ENCODE data around the gene SYNE3. TPM values are rescaled to one million over a fixed set of nuclear protein-coding genes. Genes with fewer than 3 reads are reported as not detected.

SYNE3 gene
- total and polyA plus RNA-seq, 9 of the 15 experiments (the other 6 are each of a cell fraction or from before 2014, with no cell fraction given), result 0.04 to 3.1 (median 0.55) TPM

DNA sequence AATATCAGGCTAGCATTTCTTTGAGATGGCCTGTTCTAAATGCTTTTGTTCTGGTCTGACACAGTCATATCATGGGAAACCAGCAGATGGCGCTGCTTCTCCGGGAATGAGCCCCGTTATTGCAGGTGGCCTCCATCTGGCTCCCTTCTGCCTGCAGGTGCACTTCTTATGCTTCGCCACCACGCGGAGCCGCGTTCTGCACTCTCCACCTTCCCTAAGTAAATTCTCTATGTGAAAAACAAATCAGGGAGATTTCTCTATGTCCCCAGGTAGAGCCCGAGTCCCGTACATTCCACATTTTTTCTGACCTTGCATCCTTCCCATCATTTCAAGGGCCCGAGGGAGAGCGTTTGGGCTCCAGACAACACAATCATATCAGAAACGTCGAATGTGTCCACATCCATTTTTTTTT, 44.6 kb upstream of the SYNE3 start:
- H3K36me3 ChIP-seq (ENCODE audit: control insufficient read depth, insufficient read depth, low read length), result no peaks in the 10 kb centered on the region
- peak; percentile 87 for FAIRE-seq
- no peaks in the 10 kb centered on the region for H3K9me3 ChIP-seq (replicated peaks; ENCODE audit: control insufficient read depth, insufficient read depth, low read depth, low read length)
- in situ Hi-C loops (cut with MboI) (loop anchor here (25.0 kb wide), 2 partner anchors 701 to 851 kb away; partner anchors contain the start of gene BDKRB1), intact Hi-C loops (cut with micrococcal nuclease) (loop anchor here (1.0 to 10.0 kb wide), 7 partner anchors 46 to 864 kb away; partner anchors contain the start of gene TCL1B)
- no peaks in the 10 kb centered on the region for H4K20me1 ChIP-seq (replicated peaks; ENCODE audit: control insufficient read depth, insufficient read depth, low read length)
- H3K9ac ChIP-seq (ENCODE audit: insufficient read depth in 1 of 2, low read depth in 2 of 2, low read length in 2 of 2), result no peak overlapping the region
- peak; percentile 74 to 85 (median 80) for DNase-seq (ENCODE audit: extremely low read depth in 1 of 4, low spot score in 3 of 4)
- ChIA-PET CTCF (ENCODE audit: low intra/inter-chr PET ratio) (interaction anchor here (0.6 to 2.2 kb wide), 4 partner anchors 37 to 433 kb away, joined by 3 to 18 read pairs (median 6); no protein-coding TSS in a partner anchor), POLR2A (no interaction called here)
- no peaks in the 10 kb centered on the region for H3K79me2 ChIP-seq (ENCODE audit: control insufficient read depth, insufficient read depth, low read length)
- H3K4me1 ChIP-seq (replicated peaks in 1 of 2; ENCODE audit: control insufficient read depth in 2 of 2, insufficient read depth in 2 of 2, low read length in 2 of 2), result no peaks in the 10 kb centered on the region; a peak in 1 of 5 replicates
- BruUV-seq (replicated peaks), result no TSS peak
- H3K27me3 ChIP-seq (ENCODE audit: control insufficient read depth in 2 of 2, insufficient read depth in 2 of 2, low read length in 2 of 2), result 0 out of 5 replicates have a peak, but pooled peaks cover 0 to 12% of the 10 kb centered on the region in 2 experiments
- 0% methylated on average over 11 of the region's 14 CpGs for WGBS (ENCODE audit: insufficient coverage, low coverage, missing lambda C conversion rate)
- no peak overlapping the region for H3K27ac ChIP-seq (ENCODE audit: extremely low read depth, low read depth, low read length)
- no peaks in the 10 kb centered on the region for H3K9me1 ChIP-seq (ENCODE audit: control insufficient read depth, insufficient read depth, low read length)
- no peak overlapping the region for H3K4me3 ChIP-seq
- ATAC-seq, result peak; percentile 98
- H2AFZ ChIP-seq (ENCODE audit: low read depth, low read length), result no peak overlapping the region
- H3K4me2 ChIP-seq (ENCODE audit: insufficient read depth, low read length), result no peak overlapping the region
- peak; percentile 55; the same call in 1 of the 2 replicates for TF ChIP-seq CTBP1 (IDR thresholded peaks at IDR 0.05; ENCODE audit: borderline replicate concordance)
- TF ChIP-seq, protein P1, sequence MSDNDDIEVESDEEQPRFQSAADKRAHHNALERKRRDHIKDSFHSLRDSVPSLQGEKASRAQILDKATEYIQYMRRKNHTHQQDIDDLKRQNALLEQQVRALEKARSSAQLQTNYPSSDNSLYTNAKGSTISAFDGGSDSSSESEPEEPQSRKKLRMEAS (CRISPR knock-in tag; IDR thresholded peaks at IDR 0.05), result peak; percentile 22; the same call in 1 of the 2 replicates
- TF ChIP-seq CREM (IDR thresholded peaks at IDR 0.05; ENCODE audit: low read depth), result peak; percentile 38; the same call in 1 of the 2 replicates
- TF ChIP-seq KLF16 (IDR thresholded peaks at IDR 0.05), result peak; percentile 18; the same call in 1 of the 2 replicates
- TF ChIP-seq, protein P2, sequence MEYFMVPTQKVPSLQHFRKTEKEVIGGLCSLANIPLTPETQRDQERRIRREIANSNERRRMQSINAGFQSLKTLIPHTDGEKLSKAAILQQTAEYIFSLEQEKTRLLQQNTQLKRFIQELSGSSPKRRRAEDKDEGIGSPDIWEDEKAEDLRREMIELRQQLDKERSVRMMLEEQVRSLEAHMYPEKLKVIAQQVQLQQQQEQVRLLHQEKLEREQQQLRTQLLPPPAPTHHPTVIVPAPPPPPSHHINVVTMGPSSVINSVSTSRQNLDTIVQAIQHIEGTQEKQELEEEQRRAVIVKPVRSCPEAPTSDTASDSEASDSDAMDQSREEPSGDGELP (CRISPR knock-in tag; IDR thresholded peaks at IDR 0.05; ENCODE audit: borderline replicate concordance), result peak; percentile 41; the same call in 1 of the 2 replicates
- TF ChIP-seq RCOR1 (IDR thresholded peaks at IDR 0.05; ENCODE audit: borderline replicate concordance in 1 of 2, low read depth in 2 of 2, low read length in 2 of 2), result peak in 1 of 2 experiments; percentile 55; a peak in 1 of 4 replicates
- TF ChIP-seq, protein P3, sequence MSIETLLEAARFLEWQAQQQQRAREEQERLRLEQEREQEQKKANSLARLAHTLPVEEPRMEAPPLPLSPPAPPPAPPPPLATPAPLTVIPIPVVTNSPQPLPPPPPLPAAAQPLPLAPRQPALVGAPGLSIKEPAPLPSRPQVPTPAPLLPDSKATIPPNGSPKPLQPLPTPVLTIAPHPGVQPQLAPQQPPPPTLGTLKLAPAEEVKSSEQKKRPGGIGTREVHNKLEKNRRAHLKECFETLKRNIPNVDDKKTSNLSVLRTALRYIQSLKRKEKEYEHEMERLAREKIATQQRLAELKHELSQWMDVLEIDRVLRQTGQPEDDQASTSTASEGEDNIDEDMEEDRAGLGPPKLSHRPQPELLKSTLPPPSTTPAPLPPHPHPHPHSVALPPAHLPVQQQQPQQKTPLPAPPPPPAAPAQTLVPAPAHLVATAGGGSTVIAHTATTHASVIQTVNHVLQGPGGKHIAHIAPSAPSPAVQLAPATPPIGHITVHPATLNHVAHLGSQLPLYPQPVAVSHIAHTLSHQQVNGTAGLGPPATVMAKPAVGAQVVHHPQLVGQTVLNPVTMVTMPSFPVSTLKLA (conservative IDR thresholded peaks at IDR 0.05), result 0 out of 4 replicates have a peak, but pooled peaks of 1 of the 2 experiments have one; percentile 17
- no peak for TF ChIP-seq SIRT6 (IDR thresholded peaks at IDR 0.05; ENCODE audit: low read depth, low read length)
- TF ChIP-seq, protein P4, sequence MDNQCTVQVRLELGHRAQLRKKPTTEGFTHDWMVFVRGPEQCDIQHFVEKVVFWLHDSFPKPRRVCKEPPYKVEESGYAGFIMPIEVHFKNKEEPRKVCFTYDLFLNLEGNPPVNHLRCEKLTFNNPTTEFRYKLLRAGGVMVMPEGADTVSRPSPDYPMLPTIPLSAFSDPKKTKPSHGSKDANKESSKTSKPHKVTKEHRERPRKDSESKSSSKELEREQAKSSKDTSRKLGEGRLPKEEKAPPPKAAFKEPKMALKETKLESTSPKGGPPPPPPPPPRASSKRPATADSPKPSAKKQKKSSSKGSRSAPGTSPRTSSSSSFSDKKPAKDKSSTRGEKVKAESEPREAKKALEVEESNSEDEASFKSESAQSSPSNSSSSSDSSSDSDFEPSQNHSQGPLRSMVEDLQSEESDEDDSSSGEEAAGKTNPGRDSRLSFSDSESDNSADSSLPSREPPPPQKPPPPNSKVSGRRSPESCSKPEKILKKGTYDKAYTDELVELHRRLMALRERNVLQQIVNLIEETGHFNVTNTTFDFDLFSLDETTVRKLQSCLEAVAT (IDR thresholded peaks at IDR 0.05), result no peak
- TF ChIP-seq MYC (IDR thresholded peaks at IDR 0.05; ENCODE audit: low read depth, low read length), result peak; percentile 55; the same call in 1 of the 2 replicates
- no peak for TF ChIP-seq MYC (CRISPR knock-in tag; IDR thresholded peaks at IDR 0.05; ENCODE audit: borderline replicate concordance, low read depth)
- peak; percentile 91 for TF ChIP-seq SMC3 (conservative IDR thresholded peaks at IDR 0.05; ENCODE audit: insufficient read depth, low read depth, low read length)
- peak; percentile 44; the same call in 1 of the 2 replicates for TF ChIP-seq STAG1 (CRISPR knock-in tag; IDR thresholded peaks at IDR 0.05; ENCODE audit: borderline replicate concordance)
- TF ChIP-seq, protein P5, sequence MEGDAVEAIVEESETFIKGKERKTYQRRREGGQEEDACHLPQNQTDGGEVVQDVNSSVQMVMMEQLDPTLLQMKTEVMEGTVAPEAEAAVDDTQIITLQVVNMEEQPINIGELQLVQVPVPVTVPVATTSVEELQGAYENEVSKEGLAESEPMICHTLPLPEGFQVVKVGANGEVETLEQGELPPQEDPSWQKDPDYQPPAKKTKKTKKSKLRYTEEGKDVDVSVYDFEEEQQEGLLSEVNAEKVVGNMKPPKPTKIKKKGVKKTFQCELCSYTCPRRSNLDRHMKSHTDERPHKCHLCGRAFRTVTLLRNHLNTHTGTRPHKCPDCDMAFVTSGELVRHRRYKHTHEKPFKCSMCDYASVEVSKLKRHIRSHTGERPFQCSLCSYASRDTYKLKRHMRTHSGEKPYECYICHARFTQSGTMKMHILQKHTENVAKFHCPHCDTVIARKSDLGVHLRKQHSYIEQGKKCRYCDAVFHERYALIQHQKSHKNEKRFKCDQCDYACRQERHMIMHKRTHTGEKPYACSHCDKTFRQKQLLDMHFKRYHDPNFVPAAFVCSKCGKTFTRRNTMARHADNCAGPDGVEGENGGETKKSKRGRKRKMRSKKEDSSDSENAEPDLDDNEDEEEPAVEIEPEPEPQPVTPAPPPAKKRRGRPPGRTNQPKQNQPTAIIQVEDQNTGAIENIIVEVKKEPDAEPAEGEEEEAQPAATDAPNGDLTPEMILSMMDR (IDR thresholded peaks at IDR 0.05 in 2 of 3, conservative IDR thresholded peaks at IDR 0.05 in 1 of 3; ENCODE audit: insufficient read depth in 2 of 3, low read depth in 1 of 3, low read length in 3 of 3), result peak; percentile 97 to 98 (median 98)
- no peak for TF ChIP-seq SMARCE1 (IDR thresholded peaks at IDR 0.05)
- TF ChIP-seq CBFA2T2 (conservative IDR thresholded peaks at IDR 0.05), result peak; percentile 30
